Stimulated activated CD8-positive, alpha-beta memory T cell treated with anti-CD3 and anti-CD28 coated beads, Interleukin-15, amount 100 ng/mL, for 48 hours (primary cell): Measurements from ENCODE around the gene HPD.

ENCODE experiments used
- DNase-seq, 2 donors: peaks; one replicate each; pipeline ENCODE4 v3.0.0-alpha.2; 2020; ENCODE audit warnings: low read depth in 2 of 2

The HPD gene

GRCh38 chr12:121811434-121812319, 47.0 kb downstream of the HPD start:
- DNase-seq: no peak

DNA sequence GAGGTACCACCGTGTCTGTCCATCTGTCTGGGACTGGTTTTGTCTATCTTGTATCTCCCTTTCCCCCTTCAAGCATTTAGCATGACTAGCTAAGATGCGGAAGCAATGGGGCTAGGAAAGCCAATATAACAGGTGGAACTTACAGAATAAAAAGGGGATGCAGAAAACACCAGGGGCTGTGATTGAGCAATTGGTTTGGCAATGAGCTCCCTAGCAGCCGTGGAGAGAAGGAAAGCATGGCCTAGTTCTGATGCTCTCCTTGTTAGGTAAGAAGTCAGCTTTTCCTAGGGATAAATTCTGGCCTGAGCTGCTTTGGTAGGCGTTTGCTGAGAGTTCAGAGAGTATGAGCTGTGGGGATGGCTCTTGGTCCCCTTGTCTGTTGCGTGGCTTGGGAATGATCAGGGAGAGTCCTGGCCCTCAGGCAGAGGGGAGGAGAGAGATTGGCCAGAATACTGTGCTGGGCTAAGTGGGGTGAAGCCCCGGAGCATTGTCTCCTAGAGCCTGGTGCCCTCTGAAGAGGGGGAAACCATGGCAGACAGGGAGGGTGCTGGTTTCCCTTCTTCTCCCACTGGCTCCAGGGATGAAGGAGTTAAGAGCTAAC, 47.7 kb downstream of the HPD start:
- DNase-seq: no peak

DNA sequence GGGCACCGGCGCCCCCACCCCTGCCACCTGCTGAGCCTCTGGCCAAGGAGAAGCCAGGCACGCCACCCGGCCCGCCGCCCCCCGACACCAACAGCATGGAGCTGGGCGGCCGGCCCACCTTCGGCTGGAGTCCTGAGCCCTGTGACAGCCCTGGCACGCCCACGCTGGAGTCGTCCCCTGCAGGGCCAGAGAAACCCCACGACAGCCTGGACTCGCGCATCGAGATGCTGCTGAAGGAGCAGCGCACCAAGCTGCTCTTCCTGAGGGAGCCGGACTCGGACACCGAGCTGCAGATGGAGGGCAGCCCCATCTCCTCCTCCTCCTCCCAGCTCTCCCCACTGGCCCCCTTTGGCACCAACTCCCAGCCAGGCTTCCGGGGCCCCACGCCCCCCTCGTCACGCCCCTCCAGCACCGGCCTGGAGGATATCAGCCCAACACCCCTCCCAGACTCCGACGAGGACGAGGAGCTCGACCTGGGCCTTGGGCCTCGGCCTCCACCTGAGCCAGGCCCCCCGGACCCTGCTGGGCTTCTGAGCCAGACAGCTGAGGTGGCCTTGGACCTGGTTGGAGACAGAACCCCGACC, 48.3 kb downstream of the HPD start:
- DNase-seq: no peak

DNA sequence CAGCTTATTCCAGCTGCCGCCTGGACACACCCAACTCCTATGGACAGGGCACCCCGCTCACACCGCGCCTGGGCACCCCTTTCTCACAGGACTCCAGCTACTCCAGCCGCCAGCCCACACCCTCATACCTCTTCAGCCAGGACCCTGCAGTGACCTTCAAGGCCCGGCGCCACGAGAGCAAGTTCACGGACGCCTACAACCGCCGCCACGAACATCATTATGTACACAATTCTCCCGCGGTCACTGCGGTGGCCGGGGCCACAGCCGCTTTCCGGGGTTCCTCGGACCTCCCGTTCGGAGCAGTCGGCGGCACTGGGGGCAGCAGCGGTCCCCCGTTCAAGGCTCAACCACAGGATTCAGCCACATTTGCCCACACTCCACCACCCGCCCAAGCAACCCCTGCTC, 48.9 kb downstream of the HPD start:
- no peak for DNase-seq

DNA sequence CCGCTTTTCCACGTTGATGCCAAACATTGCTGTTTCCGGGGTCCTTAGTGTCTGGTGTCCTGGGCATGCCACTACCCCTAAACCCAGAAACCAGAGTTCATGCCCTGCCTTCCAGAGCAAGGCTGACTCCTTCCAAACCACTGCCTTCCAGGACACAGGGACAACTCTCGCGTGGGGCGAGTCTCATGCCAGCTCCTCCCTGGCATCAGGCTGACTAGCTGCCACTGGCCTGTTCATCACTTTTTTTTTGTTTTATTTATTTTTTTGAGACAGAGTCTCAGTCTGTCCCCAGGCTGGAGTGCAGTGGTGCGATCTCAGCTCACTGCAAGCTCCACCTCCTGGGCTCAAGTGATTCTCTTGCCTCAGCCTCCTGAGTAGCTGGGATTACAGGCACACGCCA, 50.0 kb downstream of the HPD start:
- DNase-seq: no peak

- DNase-seq: no peak
These were observed 50.9 kb downstream of the HPD start for GRCh38 chr12:121807642-121808347.

DNA sequence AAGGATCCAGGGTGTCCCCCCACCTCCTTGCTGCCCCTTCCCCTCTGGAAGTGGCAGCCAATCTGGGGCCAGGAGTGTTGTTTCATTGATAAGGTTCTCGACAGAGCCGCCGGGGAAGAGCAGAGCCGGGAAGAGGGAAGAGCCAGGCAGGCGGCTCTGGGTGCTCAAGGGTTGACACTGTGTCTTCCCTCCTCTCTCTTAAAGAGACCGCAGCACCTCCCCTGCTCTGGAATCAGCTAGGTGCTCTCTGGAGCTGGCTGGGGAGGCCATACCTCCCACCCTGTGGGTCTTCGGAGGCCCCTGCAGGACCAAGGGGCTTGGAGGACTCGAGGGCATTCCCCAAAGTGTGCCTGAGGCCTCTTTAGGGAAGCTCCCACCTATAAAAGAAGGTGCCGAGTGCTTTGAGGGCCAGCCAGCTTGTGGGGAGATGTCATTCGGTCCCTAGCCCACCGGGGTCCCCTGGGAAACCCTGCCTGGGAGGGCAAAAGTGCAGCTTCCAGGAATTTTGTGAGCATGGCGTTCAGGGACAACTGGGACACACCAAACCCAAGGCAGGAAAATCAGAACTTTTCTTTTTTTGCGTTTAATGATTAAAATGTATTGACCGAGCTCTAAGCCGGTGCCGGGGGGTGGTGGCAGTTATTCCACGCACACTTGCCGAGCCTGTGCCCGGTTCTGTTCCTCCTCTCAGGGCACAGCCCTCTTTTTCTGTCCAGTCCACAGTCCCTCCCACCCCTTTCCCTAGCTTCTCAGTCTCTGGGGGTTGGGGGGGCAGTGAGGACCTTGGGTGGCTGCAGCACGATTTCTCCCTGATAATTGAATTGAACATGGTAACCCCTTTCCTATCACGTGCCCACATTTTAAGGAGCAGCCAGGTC, 51.9 kb downstream of the HPD start:
- no peak for DNase-seq

DNA sequence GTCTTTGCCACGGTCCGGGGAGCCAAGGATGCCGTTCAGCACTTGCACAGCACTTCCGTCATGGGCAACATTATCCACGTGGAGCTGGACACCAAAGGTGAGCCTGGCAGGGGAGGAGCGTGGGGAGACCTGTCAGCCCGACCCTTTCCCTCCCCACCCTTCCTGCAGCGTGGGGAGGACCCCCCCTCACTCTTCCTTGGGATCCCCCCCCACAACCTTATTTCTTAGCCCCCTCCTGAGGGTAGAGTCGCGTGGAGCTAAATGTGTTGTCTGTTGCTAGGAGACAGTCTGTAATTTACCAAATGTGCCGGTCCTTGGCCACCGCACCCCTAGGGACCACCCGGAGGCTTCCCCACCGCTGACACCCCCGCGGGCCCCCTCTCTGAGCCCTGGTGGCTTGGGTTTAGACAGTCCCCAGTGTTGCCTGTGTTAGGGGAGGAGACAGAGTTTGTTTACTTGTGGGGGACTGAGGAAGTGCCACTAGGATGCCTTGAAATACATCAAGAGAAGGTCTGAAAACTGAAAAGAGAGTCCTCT, 52.6 kb downstream of the HPD start:
- no peak for DNase-seq

GRCh38 chr12:121805171-121806008, 53.3 kb downstream of the HPD start:
- no peak for DNase-seq

DNA sequence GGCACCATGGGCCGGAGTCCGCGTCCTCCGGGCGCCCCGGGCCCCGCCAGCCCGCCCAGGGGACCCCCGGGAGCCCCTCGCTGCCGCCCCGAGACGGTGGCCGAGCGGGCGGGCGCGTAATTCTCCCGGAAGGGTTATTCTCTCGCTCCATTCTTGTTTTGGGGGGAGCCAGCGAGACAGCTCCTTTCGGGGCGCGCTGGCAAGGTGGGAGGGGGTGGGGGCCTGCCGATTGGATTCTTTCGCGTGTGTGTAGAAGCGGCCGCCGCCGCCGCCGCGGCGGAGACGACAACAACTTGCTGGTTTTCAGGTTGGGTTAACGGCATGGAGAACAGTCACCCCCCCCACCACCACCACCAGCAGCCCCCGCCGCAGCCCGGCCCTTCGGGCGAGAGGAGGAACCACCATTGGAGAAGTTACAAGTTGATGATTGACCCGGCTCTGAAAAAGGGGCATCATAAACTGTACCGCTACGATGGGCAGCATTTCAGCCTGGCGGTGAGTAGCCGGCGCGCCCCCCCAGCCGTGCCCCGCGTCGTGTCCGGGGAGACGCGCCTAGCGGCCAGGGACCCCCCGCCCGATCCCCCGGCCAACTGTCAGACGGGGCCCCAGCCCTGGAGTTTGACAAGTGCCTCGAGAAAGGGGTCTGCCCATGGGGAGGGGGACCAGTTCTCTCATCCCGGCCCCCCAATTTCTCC, 54.1 kb downstream of the HPD start:
- DNase-seq: no peak

DNA sequence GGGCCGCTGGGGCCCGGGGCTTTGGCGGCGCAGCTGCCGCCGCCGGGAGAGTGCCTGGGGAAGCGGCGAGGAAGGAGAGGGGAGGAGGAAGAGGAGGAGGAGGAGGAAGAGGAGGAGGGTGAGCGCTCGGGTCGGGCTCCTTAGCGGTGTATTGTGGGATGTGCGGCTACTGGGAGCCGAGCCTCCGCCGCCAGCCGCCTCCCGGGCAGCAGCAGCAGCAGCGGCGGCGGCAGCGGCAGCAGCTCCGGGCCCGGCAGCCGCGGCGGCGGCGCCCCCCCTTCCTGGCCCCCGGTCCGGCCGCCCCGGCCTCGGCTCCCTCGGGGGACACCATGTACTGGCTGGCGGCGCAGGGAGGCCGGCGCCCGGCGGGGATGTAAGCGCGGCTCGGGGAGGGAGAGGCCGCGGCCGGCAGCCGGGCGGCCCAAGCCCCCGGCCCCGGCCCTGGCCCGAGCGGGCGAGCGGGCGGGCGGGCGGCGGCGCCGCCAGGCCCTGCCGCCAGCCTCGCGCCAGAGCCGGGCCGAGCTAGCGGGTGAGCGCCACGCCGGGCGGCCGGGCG, 54.7 kb downstream of the HPD start, which contains the start of gene SETD1B:
SETD1B (plus strand) TSS at position 149 of the 556 bp plus-strand sequence. CDS start 729 bp downstream, outside the sequence.
- no peak for DNase-seq

DNA sequence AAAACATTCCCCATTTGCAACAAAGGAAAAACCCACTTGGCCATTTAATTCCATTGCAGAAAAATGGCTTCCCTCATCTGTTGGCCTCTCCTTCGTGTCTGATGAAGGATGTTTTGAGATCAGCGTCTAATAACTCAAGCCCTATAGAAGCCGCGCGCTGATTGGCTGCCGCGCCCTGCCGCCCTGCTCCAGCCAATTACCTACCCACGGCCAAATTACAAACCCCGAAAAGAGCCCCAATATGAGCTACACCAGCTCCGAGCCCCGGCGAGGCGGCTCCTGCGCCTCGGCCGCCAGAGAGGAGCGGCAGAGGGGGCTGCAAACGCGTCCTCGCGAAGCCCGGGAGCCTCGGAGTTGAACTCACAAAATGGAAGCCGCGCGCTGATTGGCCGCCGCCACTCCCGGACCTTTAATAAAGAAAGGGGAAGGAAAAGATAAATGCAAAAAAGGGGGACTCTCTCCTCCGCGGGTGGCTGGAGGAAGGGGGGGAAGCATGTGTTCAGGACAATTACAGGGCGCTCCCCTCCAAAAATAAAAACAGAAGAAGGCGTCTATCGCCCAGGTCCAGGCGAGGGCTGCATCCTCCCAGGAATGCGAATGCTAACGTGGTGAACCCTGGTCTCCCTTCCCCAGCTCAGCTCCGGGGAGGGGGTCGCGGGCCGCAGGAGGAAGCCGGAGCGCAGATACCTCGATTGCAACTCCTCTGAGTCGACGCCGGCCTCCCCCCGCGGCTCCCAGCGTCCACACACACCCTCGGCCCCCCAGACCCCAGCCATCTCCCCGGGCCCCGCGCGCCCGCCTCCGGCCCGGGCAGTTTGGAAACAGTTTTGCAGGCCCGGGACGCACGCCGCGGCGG, 55.6 kb downstream of the HPD start:
- peak; percentile 80 to 82 for DNase-seq

GRCh38 chr12:121802485-121802842, 56.2 kb downstream of the HPD start:
- no peak for DNase-seq

- no peak for DNase-seq
These were observed 56.8 kb downstream of the HPD start for GRCh38 chr12:121801595-121802484.

GRCh38 chr12:121800694-121801594, 57.7 kb downstream of the HPD start:
- DNase-seq: no peak
